Amniotic stem cell (primary cell): ENCODE measurements around the gene FOXL3.

ENCODE experiments used
- DNase-seq: peaks from one replicate; lab custom pipeline; 2025; lab: John Stamatoyannopoulos, UW

The FOXL3 gene

DNA sequence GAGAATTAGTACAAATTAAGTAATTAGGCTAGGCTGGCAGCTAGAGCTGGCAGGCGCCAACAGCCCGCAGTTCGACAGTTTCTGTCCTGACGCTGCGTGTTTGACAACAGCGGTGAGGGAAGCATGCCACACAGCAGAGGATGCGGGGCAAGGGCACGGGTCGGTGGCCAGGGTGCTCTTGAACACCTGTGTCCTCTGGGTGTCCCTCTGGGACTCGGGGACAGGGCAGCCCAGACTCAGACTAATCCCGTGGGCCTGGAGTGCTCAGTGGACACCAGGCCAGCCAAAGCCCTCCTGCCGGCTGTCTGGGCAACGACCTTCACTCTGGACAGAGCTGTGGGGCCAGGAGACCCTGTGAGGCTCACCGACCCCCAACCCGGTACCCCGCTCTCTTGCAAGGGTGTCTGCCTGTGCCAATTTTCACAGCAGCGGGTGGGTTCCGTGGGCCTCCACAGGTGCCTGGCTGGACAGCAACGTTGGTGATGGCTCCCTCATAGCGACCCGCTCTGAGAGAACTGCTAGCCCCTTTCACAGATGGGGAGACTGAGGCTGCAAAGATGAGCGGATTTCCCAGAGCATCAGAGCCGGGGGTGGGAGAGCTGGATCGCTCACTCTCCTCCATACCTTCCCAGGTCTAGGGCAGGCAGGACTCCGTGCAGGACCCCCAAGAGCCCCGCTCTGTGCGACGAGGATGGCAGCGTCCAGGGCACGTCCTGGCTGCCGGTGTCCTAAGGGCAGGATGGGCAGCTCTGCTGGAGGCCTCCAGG is 48.5 kb downstream of the FOXL3 start:
- no peak for DNase-seq

DNA sequence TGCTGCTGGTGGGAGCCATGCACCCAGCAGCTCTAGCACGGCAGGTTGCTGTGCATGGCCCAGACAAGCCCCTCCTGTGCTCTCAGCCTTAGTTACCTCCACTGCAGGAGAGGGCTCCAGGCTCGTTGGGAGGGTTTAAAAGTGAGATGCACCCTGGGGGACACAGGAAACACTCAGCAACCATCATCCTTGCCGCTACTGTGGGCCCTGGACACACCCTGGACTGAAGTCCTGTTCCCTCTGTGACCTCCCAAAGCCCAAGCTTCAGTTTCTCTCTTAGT is 49.0 kb downstream of the FOXL3 start:
- DNase-seq, result no peak

DNA sequence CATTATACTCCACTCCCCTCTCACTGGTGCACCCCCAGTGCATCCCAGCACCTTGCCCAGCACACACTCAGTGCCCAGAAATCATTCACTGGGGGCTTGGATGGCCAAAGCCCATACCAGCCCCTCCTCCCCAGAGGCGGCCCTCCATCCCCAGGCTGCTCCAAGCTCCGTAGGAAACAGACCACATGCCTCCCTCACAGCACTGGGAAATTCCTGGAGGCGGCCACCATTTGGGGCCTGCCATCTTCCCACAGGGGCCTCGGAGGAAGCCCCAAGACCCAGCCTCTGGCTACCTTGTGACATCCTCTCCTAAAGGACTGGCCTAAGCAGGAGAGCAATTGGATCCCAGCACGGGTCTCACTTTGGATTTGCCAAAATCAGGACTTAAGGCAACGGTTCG is 49.7 kb downstream of the FOXL3 start:
- no peak for DNase-seq

DNA sequence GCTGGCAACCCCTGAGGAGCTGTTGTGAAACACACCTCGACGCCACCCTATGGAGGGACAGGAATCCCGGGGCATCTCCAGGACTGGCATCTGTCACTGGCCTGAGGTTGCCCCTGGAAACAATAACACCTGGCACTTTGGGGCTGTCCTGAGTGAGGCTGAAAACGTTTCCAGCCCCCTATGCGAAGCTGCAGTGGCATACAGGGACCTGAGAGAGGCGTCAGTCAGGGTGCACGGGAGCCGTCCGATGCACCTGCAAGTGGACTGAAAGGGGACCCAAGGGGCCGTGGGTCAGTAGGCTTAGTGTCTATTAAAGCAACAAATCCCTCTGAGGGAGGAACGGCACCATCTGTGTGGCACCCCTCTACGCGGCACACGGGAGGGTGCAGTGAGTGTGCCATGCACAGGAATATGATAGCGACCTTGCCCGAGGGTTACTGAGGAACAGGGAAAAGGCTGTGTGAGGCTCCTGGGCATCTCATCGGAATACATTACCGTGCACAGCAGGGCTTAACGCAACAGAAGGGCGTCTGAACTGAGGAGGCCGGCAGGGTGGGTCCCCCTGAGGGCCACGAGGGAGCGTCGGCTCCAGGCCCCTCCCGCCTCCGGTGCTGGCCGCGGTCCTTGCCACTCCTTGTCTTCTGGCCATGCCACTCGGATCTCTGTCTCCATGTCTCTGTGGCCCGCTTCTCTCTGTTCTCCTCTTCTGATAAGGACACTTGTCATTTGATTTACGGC is 50.4 kb downstream of the FOXL3 start:
- no peak for DNase-seq
